IPS-18c (cell line): Measurements from ENCODE around the gene NUP93.

ENCODE experiments used
- H3K4me3 ChIP-seq: 2 replicates; pipeline ENCODE4 v1.7.0; 2013; ENCODE audit warnings: low read depth, mild to moderate bottlenecking, low read length, moderate library complexity; ENCODE audit not compliant: insufficient read depth
- H3K9me3 ChIP-seq: one replicate; pipeline ENCODE4 v1.6.1; 2013; ENCODE audit warnings: mild to moderate bottlenecking, low read length, moderate library complexity; ENCODE audit not compliant: control insufficient read depth, insufficient read depth

The NUP93 gene

GRCh38 chr16:56729735-56730662 is at the start of gene NUP93:
TSS of gene NUP93 (plus strand) at chr16:56730129. CDS start at chr16:56748248, 18,119 bp downstream.
- Histone ChIP-seq H3K9me3 (peaks cover 2% of the 10 kb centered on the region), H3K4me3 (peak within 1 kb of the TSS; percentile 94)

- Histone ChIP-seq H3K9me3 (no peaks in the 10 kb centered on the region), H3K4me3 (peak within 1 kb of the TSS; percentile 63)
These were observed 47.8 kb upstream of the NUP93 start, which contains the start of gene MT1X for GRCh38 chr16:56681939-56682702. TSS of gene MT1X (plus strand) at chr16:56682470. CDS start at chr16:56682541, 71 bp downstream.

DNA sequence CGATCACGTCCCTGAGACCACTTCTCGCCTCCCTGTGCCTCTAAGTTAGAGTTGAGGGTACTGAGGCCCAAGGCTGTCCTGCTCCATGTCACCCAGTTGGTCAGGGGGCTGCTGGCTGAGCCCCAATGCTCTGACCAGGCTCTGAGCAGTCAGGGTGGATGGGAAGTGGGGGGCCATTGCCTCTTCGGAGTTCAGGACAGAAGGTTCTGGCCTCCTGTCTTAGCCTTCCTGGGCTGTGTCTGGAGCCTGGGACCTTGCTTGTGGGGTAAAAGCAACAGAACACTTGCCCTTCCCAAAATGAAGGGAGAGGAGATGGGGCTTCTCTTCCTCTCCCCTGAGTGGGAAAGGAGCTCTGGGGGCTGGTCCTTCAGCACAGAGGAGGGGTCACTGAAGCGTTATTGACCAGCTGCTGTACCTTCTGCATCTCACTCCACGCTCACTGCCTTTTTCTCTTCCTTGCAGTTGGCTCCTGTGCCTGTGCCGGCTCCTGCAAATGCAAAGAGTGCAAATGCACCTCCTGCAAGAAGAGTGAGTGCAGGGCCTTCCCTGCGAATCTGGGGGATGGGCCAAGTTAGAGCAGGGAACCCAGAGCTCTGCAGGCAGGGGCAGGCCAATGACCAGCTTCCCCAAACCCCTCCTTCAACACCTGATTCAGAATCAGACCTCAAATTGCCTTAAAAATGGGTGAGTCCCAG is 47.1 kb upstream of the NUP93 start:
- H3K9me3 ChIP-seq: no peaks in the 10 kb centered on the region
- H3K4me3 ChIP-seq: peak overlapping the region; percentile 63

- Histone ChIP-seq H3K4me3 (peak overlapping the region; percentile 63; the same call in 1 of the 2 replicates), H3K9me3 (no peaks in the 10 kb centered on the region)
These were observed 46.3 kb upstream of the NUP93 start for GRCh38 chr16:56683424-56684172.

GRCh38 chr16:56684256-56684925 is 45.5 kb upstream of the NUP93 start:
- Histone ChIP-seq H3K4me3 (no peak overlapping the region), H3K9me3 (no peaks in the 10 kb centered on the region)

DNA sequence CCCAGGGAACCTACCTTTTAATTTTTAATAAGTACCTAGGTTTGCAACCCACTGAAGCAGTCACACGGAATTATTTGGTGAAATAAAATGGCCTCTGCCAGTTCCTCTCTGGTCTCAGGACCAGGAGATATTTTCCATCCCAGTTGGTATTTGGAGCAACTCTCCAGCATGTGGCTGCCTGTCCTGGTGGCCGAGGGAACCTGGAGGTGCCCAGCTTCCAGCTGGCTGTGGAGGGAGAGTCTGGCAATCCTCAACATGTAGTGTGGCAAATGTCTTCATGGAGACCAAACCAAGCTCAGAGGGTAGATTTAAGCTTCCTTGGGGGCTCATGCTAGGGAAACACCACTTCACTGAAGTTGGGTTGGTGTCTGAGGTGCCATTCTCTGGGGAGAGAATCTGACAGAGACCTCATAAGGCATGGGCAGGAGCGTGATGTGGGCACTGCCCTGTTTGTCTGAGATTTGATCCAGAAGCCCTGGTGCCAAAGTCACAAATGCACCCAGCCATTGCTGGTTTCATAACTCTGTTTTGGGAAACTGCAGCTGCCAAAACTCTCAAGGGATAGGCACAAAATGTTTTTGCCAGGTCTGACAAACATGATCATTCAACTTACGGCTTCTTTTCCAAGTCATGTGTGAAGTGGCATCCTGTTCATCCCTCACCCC is 44.9 kb upstream of the NUP93 start:
- Histone ChIP-seq H3K4me3 (no peak overlapping the region), H3K9me3 (no peaks in the 10 kb centered on the region)

DNA sequence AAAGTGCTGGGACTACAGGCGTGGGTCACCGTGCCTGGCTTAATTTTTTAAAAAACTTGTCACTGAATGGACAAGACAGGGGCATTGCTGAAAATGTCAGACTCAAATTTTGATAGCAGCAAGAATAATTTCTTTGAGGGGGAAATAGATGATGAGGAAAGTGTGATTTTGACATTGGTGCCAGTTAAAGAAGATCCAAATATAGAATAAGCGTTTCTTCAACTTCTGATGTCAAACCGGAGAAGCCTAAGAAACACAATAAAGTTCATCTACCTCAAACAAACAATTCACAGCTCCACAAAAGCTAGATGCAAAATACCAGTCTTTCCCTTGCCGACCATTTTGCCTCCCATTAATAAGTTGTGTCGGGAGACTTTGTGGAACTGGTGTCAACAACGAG is 43.2 kb upstream of the NUP93 start:
- Histone ChIP-seq H3K9me3 (no peaks in the 10 kb centered on the region), H3K4me3 (no peak overlapping the region)

GRCh38 chr16:56688762-56689161 is 41.2 kb upstream of the NUP93 start:
- no peaks in the 10 kb centered on the region for H3K9me3 ChIP-seq
- no peak overlapping the region for H3K4me3 ChIP-seq

- H3K4me3 ChIP-seq: no peak overlapping the region
- H3K9me3 ChIP-seq: no peaks in the 10 kb centered on the region
These were observed 40.8 kb upstream of the NUP93 start for GRCh38 chr16:56689171-56689570.

DNA sequence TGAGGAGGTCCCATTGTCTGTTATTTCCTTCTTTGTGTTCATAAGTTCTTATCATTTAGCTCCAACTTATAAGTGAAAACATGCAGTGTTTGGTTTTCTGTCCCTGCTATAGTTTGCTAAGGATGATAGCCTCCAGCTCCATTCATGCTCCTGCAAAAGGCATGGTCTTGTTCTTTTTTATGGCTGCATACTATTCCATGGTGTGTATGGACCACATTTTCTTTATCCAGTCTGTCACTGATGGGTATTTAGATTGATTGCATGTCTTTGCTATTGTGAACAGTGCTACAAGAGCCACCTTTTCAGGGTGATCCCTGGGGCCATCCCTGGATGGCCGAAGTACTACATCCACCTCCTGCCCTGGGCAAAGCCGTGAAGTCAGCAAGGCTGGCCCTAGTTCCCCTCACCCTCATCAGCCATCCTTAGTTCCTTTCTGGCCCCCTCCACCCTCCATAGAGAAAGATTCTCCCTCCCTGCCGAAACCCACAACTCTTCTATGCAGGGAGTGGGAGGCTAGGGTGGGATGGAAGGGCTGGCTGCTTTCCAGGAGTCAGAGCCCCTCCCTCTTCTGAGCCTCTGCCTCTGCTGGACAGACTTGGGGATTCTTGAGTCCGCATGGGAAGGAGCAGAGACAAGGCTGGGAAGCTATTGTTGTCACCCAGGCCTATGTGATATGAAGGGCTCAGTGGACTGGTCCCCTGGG is 39.4 kb upstream of the NUP93 start:
- Histone ChIP-seq H3K4me3 (no peak overlapping the region), H3K9me3 (no peaks in the 10 kb centered on the region)

GRCh38 chr16:56691885-56692284 is 38.0 kb upstream of the NUP93 start:
- Histone ChIP-seq H3K9me3 (no peaks in the 10 kb centered on the region), H3K4me3 (no peak overlapping the region)

GRCh38 chr16:56695246-56695645 is 34.7 kb upstream of the NUP93 start:
- H3K4me3 ChIP-seq: no peak overlapping the region
- no peaks in the 10 kb centered on the region for H3K9me3 ChIP-seq

- Histone ChIP-seq H3K9me3 (no peaks in the 10 kb centered on the region), H3K4me3 (no peak overlapping the region)
These were observed 32.3 kb upstream of the NUP93 start for GRCh38 chr16:56697456-56698155.

DNA sequence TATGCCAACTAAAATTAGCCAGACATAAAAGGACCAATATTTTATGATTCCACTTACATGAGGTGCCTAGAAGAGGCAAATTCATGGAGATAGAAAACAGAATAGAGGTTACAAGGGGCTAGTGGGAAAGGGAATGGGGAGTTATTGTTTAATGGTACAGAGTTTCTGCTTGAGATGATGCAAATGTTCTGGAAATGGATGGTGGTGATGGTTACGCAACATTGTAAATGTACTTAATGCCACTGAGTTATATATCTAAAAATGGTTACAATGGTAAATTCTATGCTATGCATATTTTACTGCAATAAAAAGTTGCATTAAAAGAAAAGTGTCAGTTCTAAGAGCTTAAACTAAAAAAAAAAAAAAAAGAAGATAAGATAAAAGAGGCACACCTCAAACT is 29.7 kb upstream of the NUP93 start:
- Histone ChIP-seq H3K9me3 (no peaks in the 10 kb centered on the region), H3K4me3 (no peak overlapping the region)

GRCh38 chr16:56700631-56701030 is 29.3 kb upstream of the NUP93 start:
- Histone ChIP-seq H3K4me3 (no peak overlapping the region), H3K9me3 (no peaks in the 10 kb centered on the region)
